DND-41 (cell line): Measurements from ENCODE around the gene TBC1D4.

ENCODE experiments used
- EZH2 ChIP-seq: IDR thresholded peaks from 3 replicates; pipeline ENCODE4 v1.6.1; 2012; ENCODE audit warnings: borderline replicate concordance, low read depth, mild to moderate bottlenecking, moderate library complexity, low read length, inconsistent platforms; ENCODE audit not compliant: severe bottlenecking
- TF ChIP-seq, protein P1 (sequence below): IDR thresholded peaks from 2 replicates; pipeline ENCODE4 v1.5.1; 2012; ENCODE audit warnings: borderline replicate concordance, low read length, moderate library complexity, mild to moderate bottlenecking; ENCODE audit not compliant: poor library complexity, severe bottlenecking; ENCODE audit errors: extremely low read depth

GRCh38 chr13:75492389-75492788 is 10.4 kb upstream of the TBC1D4 start:
- TF ChIP-seq, protein P1, sequence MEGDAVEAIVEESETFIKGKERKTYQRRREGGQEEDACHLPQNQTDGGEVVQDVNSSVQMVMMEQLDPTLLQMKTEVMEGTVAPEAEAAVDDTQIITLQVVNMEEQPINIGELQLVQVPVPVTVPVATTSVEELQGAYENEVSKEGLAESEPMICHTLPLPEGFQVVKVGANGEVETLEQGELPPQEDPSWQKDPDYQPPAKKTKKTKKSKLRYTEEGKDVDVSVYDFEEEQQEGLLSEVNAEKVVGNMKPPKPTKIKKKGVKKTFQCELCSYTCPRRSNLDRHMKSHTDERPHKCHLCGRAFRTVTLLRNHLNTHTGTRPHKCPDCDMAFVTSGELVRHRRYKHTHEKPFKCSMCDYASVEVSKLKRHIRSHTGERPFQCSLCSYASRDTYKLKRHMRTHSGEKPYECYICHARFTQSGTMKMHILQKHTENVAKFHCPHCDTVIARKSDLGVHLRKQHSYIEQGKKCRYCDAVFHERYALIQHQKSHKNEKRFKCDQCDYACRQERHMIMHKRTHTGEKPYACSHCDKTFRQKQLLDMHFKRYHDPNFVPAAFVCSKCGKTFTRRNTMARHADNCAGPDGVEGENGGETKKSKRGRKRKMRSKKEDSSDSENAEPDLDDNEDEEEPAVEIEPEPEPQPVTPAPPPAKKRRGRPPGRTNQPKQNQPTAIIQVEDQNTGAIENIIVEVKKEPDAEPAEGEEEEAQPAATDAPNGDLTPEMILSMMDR = no peak
- no peak for TF ChIP-seq EZH2
